SIG-M5 (cell line): ENCODE results near the gene THOC2.

Experiments
- DNase-seq: peaks from one replicate; lab custom pipeline; 2025; lab: John Stamatoyannopoulos, UW

Gene THOC2

GRCh38 chrX:123563167-123563566 is 169.7 kb downstream of the THOC2 start:
- DNase-seq, result no peak

GRCh38 chrX:123562342-123563146 is 170.3 kb downstream of the THOC2 start:
- DNase-seq, result no peak

GRCh38 chrX:123561439-123562215 is 171.2 kb downstream of the THOC2 start:
- DNase-seq, result no peak

GRCh38 chrX:123550829-123551228 is 182.0 kb downstream of the THOC2 start:
- no peak for DNase-seq
